Measurements from ENCODE around the gene TLE4.
"Not testable (repeated sequence)": the region's sequence is repeated elsewhere in the genome, so short reads cannot be mapped to it uniquely, and the experiment has no call there.

TLE4 gene

DNA sequence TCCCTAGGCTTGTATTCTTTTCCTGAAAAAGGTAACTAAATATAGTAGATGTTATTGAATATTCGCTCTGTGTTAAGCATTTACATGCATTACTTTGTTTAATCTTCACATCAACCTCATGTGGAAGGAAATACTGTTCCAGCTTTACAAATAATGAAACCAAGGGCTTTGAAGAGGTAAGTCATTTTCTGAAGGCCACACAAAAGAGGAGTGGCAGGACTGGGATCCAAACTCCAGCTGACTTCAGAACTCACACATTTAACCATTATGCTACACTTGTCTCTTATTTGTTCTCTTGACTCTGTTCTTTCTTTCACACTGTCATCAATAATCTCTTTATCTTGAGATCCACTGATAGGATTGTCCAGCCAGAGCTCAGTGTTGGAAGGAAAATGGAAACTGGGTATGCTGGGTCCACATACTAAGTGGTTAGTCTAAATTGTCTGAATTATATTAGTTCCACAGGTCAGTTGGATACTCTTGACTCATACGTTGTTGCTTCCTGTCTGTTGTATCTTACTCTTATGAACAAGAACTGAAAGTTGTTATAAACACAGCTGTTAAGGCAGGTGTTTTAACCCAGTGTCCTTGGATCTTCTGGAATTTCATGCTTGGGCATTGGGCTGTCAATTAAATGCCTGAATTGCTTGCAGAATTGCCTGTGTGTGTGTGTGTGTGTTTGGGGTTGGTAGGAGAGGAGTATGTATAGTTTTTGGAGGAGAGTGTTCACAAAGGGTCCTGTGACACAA, 65.6 kb downstream of the TLE4 start:
- in situ Hi-C loops (cut with HindIII; ENCODE audit: low pct_unique_long_range_greater_than_20kb, low sequenced_read_pairs): no loop called here
- no peak for TF ChIP-seq JUND (IDR thresholded peaks at IDR 0.05; ENCODE audit: low read depth)

DNA sequence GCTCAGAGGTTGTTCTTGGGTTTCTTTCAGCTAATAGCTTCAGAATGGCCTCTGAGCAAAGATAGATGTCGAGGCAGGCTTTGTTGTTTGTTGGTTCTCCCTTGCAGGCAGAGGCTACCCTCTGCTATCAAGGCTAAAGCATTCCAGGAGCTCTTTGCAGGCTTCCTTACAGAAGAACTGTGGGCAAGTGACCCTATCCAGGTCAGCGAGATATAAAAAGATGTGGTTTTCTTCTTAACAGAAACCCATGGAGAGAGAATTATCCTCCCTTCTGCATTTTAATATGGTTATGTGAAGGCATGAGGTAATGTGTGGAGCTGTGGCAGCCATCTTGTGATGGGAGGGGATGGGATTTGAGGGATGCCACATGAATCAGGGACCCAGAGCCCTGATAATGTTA, 67.0 kb downstream of the TLE4 start:
- no peak for TF ChIP-seq JUND (IDR thresholded peaks at IDR 0.05; ENCODE audit: low read depth)
- DNase-seq (ENCODE audit: low read depth in 1 of 2, low spot score in 1 of 2): no peak
- in situ Hi-C loops (cut with HindIII; ENCODE audit: low pct_unique_long_range_greater_than_20kb, low sequenced_read_pairs): no loop called here

More for the DNA sequence above, 65.6 kb downstream of the TLE4 start:
- no peak for DNase-seq (ENCODE audit: low read depth in 1 of 2, low spot score in 1 of 2)

DNA sequence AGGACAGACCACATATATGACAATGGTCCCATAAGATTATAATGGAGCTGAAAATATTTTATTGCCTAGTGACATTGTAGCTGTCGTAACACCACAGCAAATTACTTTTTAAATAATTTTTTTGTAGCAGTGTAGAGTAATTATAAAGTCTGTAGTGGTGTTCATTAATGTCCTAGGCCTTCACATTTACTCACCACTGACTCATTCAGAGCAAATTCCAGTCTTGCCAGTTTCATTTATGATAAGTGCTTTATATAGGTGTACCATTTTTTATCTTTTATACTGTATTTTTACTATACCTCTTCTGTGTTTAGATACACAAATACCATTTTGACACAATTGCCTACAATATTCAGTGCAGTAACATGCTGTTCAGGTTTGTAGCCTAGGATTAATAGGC, 67.6 kb downstream of the TLE4 start:
- DNase-seq (ENCODE audit: low read depth in 1 of 2, low spot score in 1 of 2): no peak
- in situ Hi-C loops (cut with HindIII; ENCODE audit: low pct_unique_long_range_greater_than_20kb, low sequenced_read_pairs): no loop called here
- TF ChIP-seq JUND (IDR thresholded peaks at IDR 0.05; ENCODE audit: low read depth): no peak

DNA sequence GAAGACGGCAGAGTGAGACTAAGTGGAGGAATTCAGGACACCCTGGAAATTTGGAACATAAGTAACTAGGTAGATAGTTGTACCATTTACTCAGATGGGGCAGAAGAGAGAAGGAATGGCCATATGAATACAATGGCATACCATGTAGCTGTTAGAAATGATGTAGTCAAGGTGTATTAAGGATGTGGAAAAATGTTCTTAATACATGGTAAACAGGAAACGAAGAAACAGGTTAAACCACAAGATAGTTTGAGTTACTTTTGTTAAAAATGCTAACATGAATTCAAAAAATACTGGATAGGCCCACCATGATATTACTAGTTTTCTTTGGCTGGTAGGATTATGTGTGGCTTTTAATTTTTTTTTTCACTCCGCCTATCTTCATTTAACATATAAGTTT, 68.3 kb downstream of the TLE4 start:
- in situ Hi-C loops (cut with HindIII; ENCODE audit: low pct_unique_long_range_greater_than_20kb, low sequenced_read_pairs); DNase-seq (ENCODE audit: low read depth in 1 of 2, low spot score in 1 of 2): not testable (repeated sequence)

DNA sequence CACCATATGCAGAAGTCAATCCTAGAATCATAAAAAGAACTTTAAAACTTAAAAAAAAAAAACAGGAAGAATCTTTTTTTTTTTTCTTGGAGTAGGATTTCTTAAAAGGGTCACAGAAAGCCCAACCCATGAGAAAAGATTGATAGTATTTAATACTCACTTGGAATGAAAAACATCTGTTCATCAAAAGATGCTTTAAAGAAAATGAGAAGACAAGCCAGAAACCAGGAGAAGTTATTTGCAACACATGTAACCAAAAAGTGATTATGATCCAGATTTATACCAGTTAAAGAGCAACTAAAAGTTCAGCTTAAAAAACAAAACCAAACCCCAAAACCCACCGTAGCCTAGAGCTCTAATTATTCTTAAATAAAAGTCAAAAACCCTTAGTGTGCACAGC, 69.3 kb downstream of the TLE4 start:
- no peak for DNase-seq (ENCODE audit: low read depth in 1 of 2, low spot score in 1 of 2)
- in situ Hi-C loops (cut with HindIII; ENCODE audit: low pct_unique_long_range_greater_than_20kb, low sequenced_read_pairs): no loop called here
- TF ChIP-seq JUND (IDR thresholded peaks at IDR 0.05; ENCODE audit: low read depth): no peak

DNA sequence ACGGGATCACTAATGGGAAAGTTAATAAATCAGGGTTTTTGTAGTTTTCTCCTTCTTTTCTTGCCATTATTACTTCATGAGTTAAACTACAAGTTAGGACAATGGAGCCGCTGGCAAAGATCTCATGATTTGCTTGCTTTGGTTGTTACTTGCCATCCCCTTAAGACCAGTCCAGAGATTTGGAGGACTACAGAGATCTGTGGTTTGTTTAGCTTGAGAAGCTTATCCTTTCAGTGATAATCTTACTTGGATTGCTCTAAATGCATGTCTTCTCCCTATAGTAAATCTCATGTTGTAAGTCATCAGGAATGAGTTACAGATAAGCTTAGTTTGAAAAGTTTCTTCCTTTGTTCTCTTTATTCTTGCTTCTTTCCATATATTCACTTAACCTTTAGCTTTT, 70.9 kb downstream of the TLE4 start:
- TF ChIP-seq JUND (IDR thresholded peaks at IDR 0.05; ENCODE audit: low read depth): no peak
- no peak for DNase-seq (ENCODE audit: low read depth in 1 of 2, low spot score in 1 of 2)
- in situ Hi-C loops (cut with HindIII; ENCODE audit: low pct_unique_long_range_greater_than_20kb, low sequenced_read_pairs): no loop called here

DNA sequence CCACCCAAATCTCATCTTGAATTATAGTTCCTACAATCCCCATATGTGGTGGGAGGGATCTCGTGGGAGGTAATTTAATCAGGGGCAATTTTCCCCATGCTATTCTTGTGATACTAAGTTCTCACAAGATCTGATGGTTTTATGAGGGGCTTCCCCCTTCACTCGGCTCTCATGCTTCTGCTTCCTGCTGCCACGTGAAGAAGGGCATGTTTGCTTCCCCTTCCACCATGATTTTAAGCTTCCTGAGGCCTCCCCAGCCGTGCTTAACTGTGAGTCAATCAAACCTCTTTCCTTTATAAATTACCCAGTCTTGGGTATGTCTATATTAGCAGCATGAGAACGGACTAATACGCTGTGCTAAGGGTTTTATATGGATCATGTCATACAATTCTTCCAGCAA, 72.3 kb downstream of the TLE4 start:
- no peak for DNase-seq (ENCODE audit: low read depth in 1 of 2, low spot score in 1 of 2)
- in situ Hi-C loops (cut with HindIII; ENCODE audit: low pct_unique_long_range_greater_than_20kb, low sequenced_read_pairs): no loop called here
- TF ChIP-seq JUND (IDR thresholded peaks at IDR 0.05; ENCODE audit: low read depth): no peak

DNA sequence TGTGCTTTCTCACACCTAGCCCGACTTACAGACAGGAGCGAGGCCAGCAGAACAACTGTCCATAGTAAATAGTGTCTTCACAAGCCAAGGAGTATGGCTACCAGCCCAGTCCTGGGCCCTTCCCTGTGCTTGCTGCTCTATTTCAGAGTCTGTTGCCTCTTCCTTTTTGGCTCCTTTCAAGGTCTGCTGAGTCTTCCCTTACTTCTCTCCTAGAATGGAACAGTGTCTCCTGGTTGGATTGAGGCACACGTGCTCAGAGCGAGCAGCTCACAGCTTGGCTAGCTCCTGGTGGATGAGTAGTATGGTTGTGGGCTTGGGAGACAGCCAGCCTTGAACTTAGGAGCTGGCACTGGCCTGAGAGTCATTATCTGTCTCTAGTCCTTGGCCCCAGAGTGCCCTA, 72.8 kb downstream of the TLE4 start:
- in situ Hi-C loops (cut with HindIII; ENCODE audit: low pct_unique_long_range_greater_than_20kb, low sequenced_read_pairs): no loop called here
- no peak for TF ChIP-seq JUND (IDR thresholded peaks at IDR 0.05; ENCODE audit: low read depth)
- no peak for DNase-seq (ENCODE audit: low read depth in 1 of 2, low spot score in 1 of 2)

DNA sequence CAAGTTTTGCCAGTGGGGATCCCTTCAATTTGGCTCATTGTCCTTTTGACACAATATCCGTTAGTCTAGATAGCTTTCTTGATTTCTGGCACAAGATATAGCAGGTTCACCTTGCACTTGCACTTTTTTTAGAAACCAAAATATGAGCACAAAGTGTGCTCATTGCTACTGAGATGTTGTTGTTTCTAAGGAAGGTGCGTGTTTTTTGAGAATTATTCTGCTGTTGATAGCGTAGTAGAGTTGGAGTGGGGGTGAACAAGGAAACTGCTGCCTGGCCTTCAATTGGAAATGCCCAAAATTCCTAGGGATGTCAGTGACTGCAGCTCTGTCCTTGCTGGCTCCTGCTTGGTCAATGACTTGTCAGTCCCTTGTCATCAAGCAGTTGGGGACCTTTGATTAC, 73.3 kb downstream of the TLE4 start:
- in situ Hi-C loops (cut with HindIII; ENCODE audit: low pct_unique_long_range_greater_than_20kb, low sequenced_read_pairs): no loop called here
- no peak for TF ChIP-seq JUND (IDR thresholded peaks at IDR 0.05; ENCODE audit: low read depth)
- DNase-seq (ENCODE audit: low read depth in 1 of 2, low spot score in 1 of 2): no peak

DNA sequence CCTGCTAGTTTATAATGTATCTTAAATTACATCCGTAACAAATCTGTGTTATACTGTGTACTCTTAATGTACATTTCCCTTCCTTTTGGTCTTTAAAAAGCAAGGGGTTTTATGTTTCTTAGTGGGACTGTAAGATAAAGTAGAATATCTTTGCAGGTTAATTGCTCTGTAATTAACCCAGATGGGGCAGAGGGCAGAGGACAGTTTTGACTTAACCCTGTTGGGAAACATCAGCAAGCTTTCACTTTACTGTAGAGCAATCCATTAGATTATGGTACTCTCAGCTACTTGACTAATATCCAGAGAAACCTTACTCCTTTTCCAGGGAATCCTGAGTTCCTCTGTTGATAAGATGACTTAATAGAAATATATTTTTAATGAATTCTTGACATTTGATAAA, 74.3 kb downstream of the TLE4 start:
- in situ Hi-C loops (cut with HindIII; ENCODE audit: low pct_unique_long_range_greater_than_20kb, low sequenced_read_pairs): no loop called here
- TF ChIP-seq JUND (IDR thresholded peaks at IDR 0.05; ENCODE audit: low read depth): no peak
- no peak for DNase-seq (ENCODE audit: low read depth in 1 of 2, low spot score in 1 of 2)

DNA sequence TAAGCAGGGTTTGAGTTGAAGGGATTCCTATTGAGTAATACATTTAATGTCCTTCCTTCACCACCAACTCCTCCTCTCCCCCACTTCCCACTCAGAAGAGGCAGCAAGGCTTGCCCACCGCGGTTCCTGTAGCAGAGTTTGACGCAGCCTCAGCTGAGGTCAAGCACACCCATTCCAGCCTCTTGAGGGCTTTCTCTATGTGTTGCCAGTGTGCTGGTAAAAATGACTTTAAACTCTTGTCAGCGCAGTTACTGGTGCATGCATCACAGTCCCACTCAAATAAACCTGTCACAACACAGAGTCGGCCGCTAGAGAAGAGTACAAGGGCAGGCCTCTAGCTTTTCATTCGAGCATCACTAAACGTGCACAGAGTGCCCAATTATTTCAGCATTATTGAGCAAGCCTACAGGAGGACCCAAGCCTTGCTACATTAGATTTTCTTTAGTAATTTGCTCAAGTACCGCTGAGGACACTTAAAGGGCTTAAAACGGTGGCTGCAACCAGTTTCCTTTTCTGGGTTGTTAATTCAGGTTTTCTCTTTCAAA, 79.6 kb downstream of the TLE4 start:
- in situ Hi-C loops (cut with HindIII; ENCODE audit: low pct_unique_long_range_greater_than_20kb, low sequenced_read_pairs): no loop called here
- no peak for DNase-seq (ENCODE audit: low read depth in 1 of 2, low spot score in 1 of 2)
- no peak for TF ChIP-seq JUND (IDR thresholded peaks at IDR 0.05; ENCODE audit: low read depth)

DNA sequence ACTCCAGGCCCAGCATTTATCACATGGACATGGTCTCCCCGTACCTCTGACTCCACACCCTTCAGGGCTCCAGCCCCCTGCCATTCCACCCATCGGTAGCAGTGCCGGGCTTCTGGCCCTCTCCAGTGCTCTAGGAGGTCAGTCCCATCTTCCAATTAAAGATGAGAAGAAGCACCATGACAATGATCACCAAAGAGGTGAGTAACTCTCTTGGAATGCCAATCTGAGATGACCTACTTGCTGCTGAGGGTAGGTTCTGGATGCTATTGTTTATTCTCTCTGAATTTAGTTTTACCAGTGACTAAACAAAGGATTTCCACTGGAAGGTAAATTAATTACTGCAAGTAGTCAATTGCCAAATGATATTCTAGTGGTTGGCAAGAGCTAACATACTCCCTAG, 80.8 kb downstream of the TLE4 start:
- in situ Hi-C loops (cut with HindIII; ENCODE audit: low pct_unique_long_range_greater_than_20kb, low sequenced_read_pairs): no loop called here
- DNase-seq (ENCODE audit: low read depth in 1 of 2, low spot score in 1 of 2): no peak
- TF ChIP-seq JUND (IDR thresholded peaks at IDR 0.05; ENCODE audit: low read depth): no peak

DNA sequence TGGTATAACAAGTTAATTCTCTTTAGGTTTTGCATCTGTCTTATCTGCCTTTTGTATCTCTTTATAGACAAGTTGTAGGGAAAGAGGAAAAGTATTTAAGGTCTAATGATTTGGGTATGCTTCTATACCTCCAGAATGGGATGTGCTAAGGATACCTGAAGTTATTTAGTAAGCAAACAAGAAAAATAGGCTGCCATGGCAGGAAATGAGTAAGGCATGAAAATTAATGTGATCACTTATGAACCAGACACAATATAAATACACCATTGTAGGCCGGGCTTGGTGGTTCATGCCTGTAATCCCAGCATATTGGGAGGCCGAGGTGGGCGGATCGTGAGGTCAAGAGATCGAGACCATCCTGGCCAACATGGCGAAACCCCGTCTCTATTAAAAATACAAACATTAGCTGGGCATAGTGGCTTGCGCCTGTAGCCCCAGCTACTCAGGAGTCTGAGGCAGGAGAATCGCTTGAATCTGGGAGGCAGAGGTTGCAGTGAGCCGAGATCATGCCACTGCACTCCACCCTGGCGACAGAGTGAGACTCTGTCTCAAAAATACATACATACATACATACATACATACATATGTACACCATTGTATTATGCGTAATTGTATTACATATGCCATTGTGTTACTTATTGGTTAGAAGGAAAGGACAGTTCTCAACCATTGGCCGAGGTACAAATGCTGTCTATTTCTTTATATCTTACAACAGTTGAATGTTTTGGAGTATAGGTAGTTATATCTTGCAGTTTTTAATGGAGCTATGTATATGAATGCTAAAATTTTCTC, 83.0 kb downstream of the TLE4 start:
- DNase-seq (ENCODE audit: low read depth in 1 of 2, low spot score in 1 of 2); in situ Hi-C loops (cut with HindIII; ENCODE audit: low pct_unique_long_range_greater_than_20kb, low sequenced_read_pairs): not testable (repeated sequence)
